H1 (cell line): ENCODE results near the gene MYH10. TPM values are rescaled to one million over a fixed set of nuclear protein-coding genes. Genes with fewer than 3 reads are reported as not detected.

Experiments used
- CHD1 ChIP-seq: IDR thresholded peaks from 2 replicates; pipeline ENCODE4 v1.6.1; 2012; ENCODE audit warnings: low read depth, low read length, improper control_type of control experiment
- CHD7 ChIP-seq: fragments of 300-600 bp; sonication (generic); IDR thresholded peaks from 2 replicates; pipeline ENCODE4 v1.7.1; 2012; ENCODE audit warnings: low read length, moderate library complexity, mild to moderate bottlenecking, inconsistent platforms; ENCODE audit not compliant: insufficient replicate concordance
- FOSL1 ChIP-seq: IDR thresholded peaks from 2 replicates; pipeline ENCODE4 v1.6.1; 2011; ENCODE audit warnings: mild to moderate bottlenecking, low read depth, low read length, moderate library complexity; ENCODE audit not compliant: insufficient read depth
- polyA plus RNA-seq, 7 experiments: library from polyadenylated mRNA; depleted of rRNA in 3 of 7; stranded (reverse) in 5 of 7; unstranded in 2 of 7; fragments of >200 nt in 5 of 7; fragments of 200-250 nt in 2 of 7; gene quantifications; 1 replicate in 5 of 7; 2 replicates in 1 of 7; 4 replicates in 1 of 7; pipeline versions ENCODE4 v1.2.1 to v1.2.3, GENCODE V29; 2011 to 2013; ENCODE audit warnings: missing spikeins in 2 of 7, mixed read lengths in 2 of 7
- total RNA-seq: library from RNA; stranded (reverse); fragmentation: NEBNext Ultra II Directional; extraction: Animal tissue kit (Norgen Biotek cat#: 25700); gene quantifications from 2 replicates; pipeline ENCODE4 v1.2.1, GENCODE V29; 2021

The MYH10 gene
- total and polyA plus RNA-seq, 2 of the 8 experiments (the other 6 are each of a cell fraction or from before 2014, with no cell fraction given): 64.1 to 289 TPM

DNA sequence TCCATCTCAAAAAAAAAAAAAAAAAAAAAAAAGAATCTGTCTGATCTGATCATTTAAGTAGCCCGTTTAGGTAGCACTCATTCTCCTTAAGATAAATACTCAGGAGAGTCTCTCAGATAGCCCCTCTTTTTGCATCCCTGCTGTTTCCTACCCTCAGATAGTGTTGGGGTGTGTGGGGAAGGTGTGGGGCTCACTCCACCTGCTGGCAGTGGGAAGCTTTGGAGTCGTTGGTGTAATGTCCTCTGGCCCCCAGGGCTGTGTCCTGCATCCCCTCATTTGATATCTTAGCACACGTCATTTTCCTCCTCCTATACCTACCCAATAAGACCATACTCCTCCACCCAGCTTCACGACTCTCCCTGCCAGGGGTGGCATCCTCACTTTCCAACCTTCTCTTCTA lies 20.5 kb upstream of the MYH10 start (continued):
- no peak for TF ChIP-seq CHD7
- no peak for TF ChIP-seq FOSL1
- no peak for TF ChIP-seq CHD1
